GM21528 (cell line): Measurements from ENCODE around the gene EBF3.

Experiments used
- ATAC-seq: cut with Tn5 transposase; IDR thresholded peaks from one replicate; pipeline ENCODE4 v1.9.1; 2021; ENCODE audit warnings: mild to moderate bottlenecking, moderate library complexity; ENCODE audit not compliant: unreplicated experiment, low FRiP score

EBF3 gene

GRCh38 chr10:129812398-129812797, 151.7 kb downstream of the EBF3 start:
- ATAC-seq, result no peak

- ATAC-seq, result no peak
Measured at GRCh38 chr10:129811208-129811607, 152.9 kb downstream of the EBF3 start.

- no peak for ATAC-seq
Measured at GRCh38 chr10:129809841-129810240, 154.2 kb downstream of the EBF3 start.

- ATAC-seq, result no peak
Measured at GRCh38 chr10:129809431-129809830, 154.6 kb downstream of the EBF3 start.

- no peak for ATAC-seq
Measured at GRCh38 chr10:129808092-129808983, 155.7 kb downstream of the EBF3 start.

- ATAC-seq, result no peak
Measured at GRCh38 chr10:129807211-129807610, 156.9 kb downstream of the EBF3 start.

GRCh38 chr10:129800796-129801340, 163.2 kb downstream of the EBF3 start:
- no peak for ATAC-seq

GRCh38 chr10:129799942-129800341, 164.1 kb downstream of the EBF3 start:
- no peak for ATAC-seq

GRCh38 chr10:129796710-129797420, 167.2 kb downstream of the EBF3 start:
- ATAC-seq, result no peak

- ATAC-seq, result no peak
Measured at GRCh38 chr10:129793996-129794395, 170.1 kb downstream of the EBF3 start.

- no peak for ATAC-seq
Measured at GRCh38 chr10:129793479-129793878, 170.6 kb downstream of the EBF3 start.

- ATAC-seq, result no peak
Measured at GRCh38 chr10:129792864-129793263, 171.2 kb downstream of the EBF3 start.

GRCh38 chr10:129792141-129792540, 171.9 kb downstream of the EBF3 start:
- no peak for ATAC-seq

GRCh38 chr10:129790715-129791446, 173.2 kb downstream of the EBF3 start:
- ATAC-seq, result no peak

- no peak for ATAC-seq
Measured at GRCh38 chr10:129788215-129788614, 175.9 kb downstream of the EBF3 start.

GRCh38 chr10:129787557-129787956, 176.5 kb downstream of the EBF3 start:
- no peak for ATAC-seq

- ATAC-seq, result no peak
Measured at GRCh38 chr10:129786216-129786615, 177.9 kb downstream of the EBF3 start.

- no peak for ATAC-seq
Measured at GRCh38 chr10:129785536-129785981, 178.5 kb downstream of the EBF3 start.
